SK-N-SH (cell line): Measurements from ENCODE around the gene RNU7-1. TPM values are rescaled to one million over a fixed set of nuclear protein-coding genes. Genes with fewer than 3 reads are reported as not detected.

Source experiments
- CTCF ChIA-PET: fragments of 300-600, 350-600 bp; formaldehyde crosslinking; extraction: SDS; loops from one replicate; lab custom pipeline; 2021; lab: Yijun Ruan, JAX
- POLR2A ChIA-PET: fragments of 350-600 bp; sonication (Branson Sonifier 250); formaldehyde crosslinking; extraction: SDS; loops from one replicate; lab custom pipeline; 2020; ENCODE audit warnings: antibody characterized with exemption, inconsistent platforms; lab: Yijun Ruan, JAX
- DNase-seq: peaks from one replicate; pipeline ENCODE4 v3.0.0; 2012
- H2AFZ ChIP-seq: fragments of 200-600 bp; sonication (generic); 2 replicates; pipeline ENCODE4 v1.8.1; 2016; ENCODE audit warnings: antibody characterized with exemption, mild to moderate bottlenecking, low read depth
- H3F3A ChIP-seq: fragments of 200-600 bp; sonication (generic); replicated peaks from 2 replicates; pipeline ENCODE3; 2016; ENCODE audit warnings: antibody characterized with exemption, mild to moderate bottlenecking; ENCODE audit not compliant: insufficient read depth
- H3K27ac ChIP-seq, 2 experiments: fragments of 200-500 bp in 1 of 2; fragments of 200-600 bp in 1 of 2; sonication (Bioruptor generic) in 1 of 2; sonication (generic), shearing (Covaris generic) in 1 of 2; 2 replicates each; pipeline versions ENCODE4 v1.5.1 to v1.6.1; 2014 to 2016; ENCODE audit warnings: low read depth in 2 of 2, inconsistent platforms in 1 of 2, low read length in 1 of 2, mild to moderate bottlenecking in 1 of 2, mixed read lengths in 1 of 2
- H3K27me3 ChIP-seq: fragments of 200-600 bp; sonication (generic), shearing (Covaris generic); 2 replicates; pipeline ENCODE4 v1.6.1; 2016; ENCODE audit warnings: mixed run types; ENCODE audit not compliant: insufficient read depth
- H3K36me3 ChIP-seq, 2 experiments: fragments of 200-500 bp in 1 of 2; fragments of 200-600 bp in 1 of 2; sonication (Bioruptor generic) in 1 of 2; sonication (generic) in 1 of 2; replicated peaks in 1 of 2; 2 replicates each; pipeline versions ENCODE3 to v1.5.1; 2014 to 2016; ENCODE audit warnings: low read length in 1 of 2, mild to moderate bottlenecking in 1 of 2; ENCODE audit not compliant: insufficient read depth in 2 of 2, control insufficient read depth in 1 of 2
- H3K4me1 ChIP-seq, 2 experiments: fragments of 200-500 bp in 1 of 2; fragments of 200-600 bp in 1 of 2; sonication (Bioruptor generic) in 1 of 2; sonication (generic), shearing (Covaris generic) in 1 of 2; 2 replicates each; pipeline versions ENCODE4 v1.5.1 to v1.6.1; 2014 to 2016; ENCODE audit warnings: low read depth in 1 of 2, low read length in 1 of 2, mixed run types in 1 of 2; ENCODE audit not compliant: insufficient read depth in 2 of 2, control insufficient read depth in 1 of 2
- H3K4me2 ChIP-seq: fragments of 200-600 bp; sonication (generic), shearing (Covaris generic); 2 replicates; pipeline ENCODE4 v1.6.1; 2017; ENCODE audit warnings: mixed run types
- H3K4me3 ChIP-seq, 2 experiments: fragments of 200-500 bp in 1 of 2; fragments of 200-600 bp in 1 of 2; sonication (Bioruptor generic) in 1 of 2; sonication (generic), shearing (Covaris generic) in 1 of 2; 2 replicates each; pipeline versions ENCODE4 v1.5.1 to v1.8.1; 2014 to 2016; ENCODE audit warnings: low read depth in 2 of 2, inconsistent platforms in 1 of 2, low read length in 1 of 2, mild to moderate bottlenecking in 1 of 2, mixed read lengths in 1 of 2, moderate library complexity in 1 of 2
- H3K79me2 ChIP-seq: fragments of 200-600 bp; sonication (generic); 2 replicates; pipeline ENCODE4 v1.8.1; 2017; ENCODE audit warnings: mild to moderate bottlenecking; ENCODE audit not compliant: insufficient read depth
- H3K9ac ChIP-seq: fragments of 200-600 bp; sonication (generic); 2 replicates; pipeline ENCODE4 v1.6.1; 2017; ENCODE audit warnings: mixed run types
- H3K9me2 ChIP-seq: fragments of 200-600 bp; sonication (generic); 2 replicates; pipeline ENCODE4 v1.6.1; 2017; ENCODE audit warnings: mixed run types
- H3K9me3 ChIP-seq: fragments of 200-600 bp; sonication (generic); 2 replicates; pipeline ENCODE4 v1.6.1; 2017; ENCODE audit warnings: mixed run types, mild to moderate bottlenecking, moderate library complexity
- H4K20me1 ChIP-seq: fragments of 200-600 bp; sonication (generic); 2 replicates; pipeline ENCODE4 v1.6.1; 2017; ENCODE audit warnings: mild to moderate bottlenecking, mixed run types; ENCODE audit not compliant: insufficient read depth
- CTCF ChIP-seq: fragments of 200-600 bp; sonication (generic); IDR thresholded peaks from 2 replicates; pipeline ENCODE4 v1.6.1; 2017; ENCODE audit warnings: antibody characterized with exemption, mild to moderate bottlenecking, moderate library complexity
- ELF1 ChIP-seq: IDR thresholded peaks from 2 replicates; pipeline ENCODE4 v1.4.0; 2012
- EP300 ChIP-seq, 2 experiments: IDR thresholded peaks; 2 replicates each; pipeline versions ENCODE4 v1.4.0 to v1.6.1; 2012; ENCODE audit warnings: borderline replicate concordance in 1 of 2, low read depth in 1 of 2, low read length in 1 of 2
- EZH2phosphoT487 ChIP-seq: fragments of 200-600 bp; sonication (generic); IDR thresholded peaks from 2 replicates; pipeline ENCODE4 v1.6.1; 2017; ENCODE audit warnings: low read depth, mixed run types, mild to moderate bottlenecking, antibody characterized with exemption, moderate library complexity, borderline replicate concordance
- FOXM1 ChIP-seq: IDR thresholded peaks from 2 replicates; pipeline ENCODE4 v1.4.0; 2012; ENCODE audit warnings: low read depth, mild to moderate bottlenecking
- GATA2 ChIP-seq: sonication (generic); formaldehyde crosslinking; IDR thresholded peaks from 2 replicates; pipeline ENCODE4 v1.5.0; 2020; ENCODE audit warnings: mild to moderate bottlenecking, missing genetic modification reagents
- MAX ChIP-seq: IDR thresholded peaks from 2 replicates; pipeline ENCODE4 v1.4.0; 2012; ENCODE audit warnings: low read depth
- MEF2A ChIP-seq: IDR thresholded peaks from 2 replicates; pipeline ENCODE4 v1.4.0; 2012; ENCODE audit warnings: low read depth, borderline replicate concordance
- MXI1 ChIP-seq: IDR thresholded peaks from 2 replicates; pipeline ENCODE4 v1.6.1; 2012; ENCODE audit warnings: mild to moderate bottlenecking, low read depth, low read length, improper control_type of control experiment
- PBX3 ChIP-seq: IDR thresholded peaks from 2 replicates; pipeline ENCODE4; 2012
- RFX5 ChIP-seq: IDR thresholded peaks from 2 replicates; pipeline ENCODE4 v1.6.1; 2012; ENCODE audit warnings: mild to moderate bottlenecking, improper control_type of control experiment, low read length
- SMC3 ChIP-seq: IDR thresholded peaks from 2 replicates; pipeline ENCODE4 v1.6.1; 2012; ENCODE audit warnings: low read depth, low read length, improper control_type of control experiment
- YY1 ChIP-seq: IDR thresholded peaks from 2 replicates; pipeline ENCODE4 v1.4.0; 2012; ENCODE audit warnings: low read depth, mild to moderate bottlenecking
- WGBS: methylation state at CpG from one replicate; pipeline ENCODE4 v1.1.6; 2017; ENCODE audit warnings: low lambda C conversion rate; 5-methylcytosine and 5-hydroxymethylcytosine counted together
- polyA plus RNA-seq, 3 experiments: library from polyadenylated mRNA; depleted of rRNA; stranded (reverse); fragments of >200 nt; gene quantifications; 2 replicates each; pipeline ENCODE4 v1.2.3, GENCODE V29; 2012
- TF ChIP-seq, protein P1 (sequence below): fragments of 150-350 bp; IDR thresholded peaks from 2 replicates; pipeline ENCODE4 v1.6.1; 2016; ENCODE audit warnings: mild to moderate bottlenecking, low read depth, low read length
- TF ChIP-seq, protein P2 (sequence below): IDR thresholded peaks from 2 replicates; pipeline ENCODE4 v1.4.0; 2012; ENCODE audit warnings: low read depth, borderline replicate concordance

The RNU7-1 gene
- polyA plus RNA-seq, 1 of the 3 experiments (the other 2 are of a cell fraction): not detected

DNA sequence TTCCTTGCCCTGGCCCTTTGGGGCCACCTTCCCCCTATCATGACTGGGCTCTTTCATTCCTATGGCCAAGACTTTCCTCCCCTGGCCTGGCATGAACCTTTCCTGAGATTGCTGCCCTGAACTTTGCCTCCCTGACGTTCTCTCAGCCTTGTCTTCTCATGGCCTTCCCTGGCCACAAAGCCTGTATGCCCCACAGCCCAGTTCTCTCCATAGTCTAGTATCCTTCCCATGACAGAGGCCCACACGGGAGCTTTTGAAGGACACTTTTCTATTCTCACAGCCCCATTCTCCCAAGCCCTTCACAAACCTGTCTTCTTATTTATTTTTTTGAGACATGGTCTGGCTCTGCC is 4.5 kb upstream of the RNU7-1 start:
- H3K27ac ChIP-seq: no peak overlapping the region; a peak in 1 of 4 replicates
- ChIA-PET CTCF (interaction anchor here (0.9 to 9.2 kb wide), 8 partner anchors 10 to 174 kb away, joined by 3 to 134 read pairs (median 7); partner anchors contain the start of genes ENO2 and SPSB2), POLR2A (interaction anchor here (0.7 to 1.6 kb wide), 2 partner anchors 15 to 26 kb away, joined by 3 read pairs; no protein-coding TSS in a partner anchor)
- H3K27me3 ChIP-seq: no peaks in the 10 kb centered on the region
- no peak overlapping the region for H2AFZ ChIP-seq
- no peak overlapping the region for H3K4me2 ChIP-seq
- no peak overlapping the region for H3K9ac ChIP-seq
- peaks cover 0 to 22% of the 10 kb centered on the region in 2 experiments; a peak in 1 of 4 replicates for H3K4me1 ChIP-seq
- no peak for DNase-seq
- peaks cover 33% of the 10 kb centered on the region for H3K79me2 ChIP-seq
- WGBS: 95% methylated on average over 2 of the region's 2 CpGs
- H3K9me2 ChIP-seq: no peaks in the 10 kb centered on the region
- peaks cover 70% of the 10 kb centered on the region for H3F3A ChIP-seq
- H4K20me1 ChIP-seq: peaks cover 2% of the 10 kb centered on the region; the same call in 1 of the 2 replicates
- H3K4me3 ChIP-seq: no peak overlapping the region
- H3K9me3 ChIP-seq: no peaks in the 10 kb centered on the region
- H3K36me3 ChIP-seq: peaks cover 47 to 54% of the 10 kb centered on the region in 2 experiments
- TF ChIP-seq, protein P1, sequence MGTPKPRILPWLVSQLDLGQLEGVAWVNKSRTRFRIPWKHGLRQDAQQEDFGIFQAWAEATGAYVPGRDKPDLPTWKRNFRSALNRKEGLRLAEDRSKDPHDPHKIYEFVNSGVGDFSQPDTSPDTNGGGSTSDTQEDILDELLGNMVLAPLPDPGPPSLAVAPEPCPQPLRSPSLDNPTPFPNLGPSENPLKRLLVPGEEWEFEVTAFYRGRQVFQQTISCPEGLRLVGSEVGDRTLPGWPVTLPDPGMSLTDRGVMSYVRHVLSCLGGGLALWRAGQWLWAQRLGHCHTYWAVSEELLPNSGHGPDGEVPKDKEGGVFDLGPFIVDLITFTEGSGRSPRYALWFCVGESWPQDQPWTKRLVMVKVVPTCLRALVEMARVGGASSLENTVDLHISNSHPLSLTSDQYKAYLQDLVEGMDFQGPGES: no peak
- TF ChIP-seq MEF2A (no peak), EZH2phosphoT487 (no peak), MXI1 (no peak), YY1 (no peak), RFX5 (no peak), FOXM1 (no peak), EP300 (IDR thresholded peaks at IDR 0.05; ENCODE audit: borderline replicate concordance in 1 of 2, low read depth in 1 of 2, low read length in 1 of 2) (no peak), CTCF (no peak), PBX3 (no peak), GATA2 (no peak), ELF1 (no peak), MAX (no peak), SMC3 (no peak)
- TF ChIP-seq, protein P2, sequence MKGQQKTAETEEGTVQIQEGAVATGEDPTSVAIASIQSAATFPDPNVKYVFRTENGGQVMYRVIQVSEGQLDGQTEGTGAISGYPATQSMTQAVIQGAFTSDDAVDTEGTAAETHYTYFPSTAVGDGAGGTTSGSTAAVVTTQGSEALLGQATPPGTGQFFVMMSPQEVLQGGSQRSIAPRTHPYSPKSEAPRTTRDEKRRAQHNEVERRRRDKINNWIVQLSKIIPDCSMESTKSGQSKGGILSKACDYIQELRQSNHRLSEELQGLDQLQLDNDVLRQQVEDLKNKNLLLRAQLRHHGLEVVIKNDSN: no peak
- TF ChIP-seq, all 33 proteins: peak for 0
